Endodermal cell (in vitro differentiated cells): ENCODE data around the gene C1QTNF12. TPM values are rescaled to one million over a fixed set of nuclear protein-coding genes. Genes with fewer than 3 reads are reported as not detected.
A peak's percentile ranks its signal among the peaks of the same experiment; 100 is the strongest.

Experiments
- DNase-seq: peaks from one replicate; pipeline ENCODE4 v3.0.0-alpha.2; 2017
- H3K27ac ChIP-seq: 2 replicates; pipeline ENCODE4 v1.5.1; 2013; ENCODE audit warnings: mild to moderate bottlenecking, low read depth, low read length, moderate library complexity
- H3K27me3 ChIP-seq: 2 replicates; pipeline ENCODE4 v1.6.1; 2013; ENCODE audit warnings: mild to moderate bottlenecking, low read length, moderate library complexity; ENCODE audit not compliant: insufficient read depth, control insufficient read depth, poor library complexity, severe bottlenecking
- H3K36me3 ChIP-seq: 2 replicates; pipeline ENCODE4 v1.7.0; 2013; ENCODE audit warnings: mild to moderate bottlenecking, low read length, moderate library complexity; ENCODE audit not compliant: control insufficient read depth, insufficient read depth
- H3K4me1 ChIP-seq: one replicate; pipeline ENCODE4 v1.7.0; 2013; ENCODE audit warnings: low read length; ENCODE audit not compliant: control insufficient read depth, insufficient read depth
- H3K4me3 ChIP-seq: 2 replicates; pipeline ENCODE4 v1.5.1; 2013; ENCODE audit warnings: mild to moderate bottlenecking, low read length, moderate library complexity
- H3K9ac ChIP-seq: 2 replicates; pipeline ENCODE4 v1.6.1; 2013; ENCODE audit warnings: mild to moderate bottlenecking, low read length, moderate library complexity; ENCODE audit not compliant: poor library complexity, severe bottlenecking; ENCODE audit errors: extremely low read depth
- H3K9me3 ChIP-seq: 2 replicates; pipeline ENCODE4 v1.6.1; 2013; ENCODE audit warnings: mild to moderate bottlenecking, low read length, moderate library complexity; ENCODE audit not compliant: control insufficient read depth
- H3K27ac Mint-ChIP-seq: 2 replicates; pipeline ENCODE4 v1.8.0; 2020; ENCODE audit warnings: mixed read lengths
- H3K27me3 Mint-ChIP-seq: 2 replicates; pipeline ENCODE4 v1.8.0; 2021; ENCODE audit warnings: mild to moderate bottlenecking, mixed read lengths; ENCODE audit not compliant: insufficient read depth
- H3K36me3 Mint-ChIP-seq: 2 replicates; pipeline ENCODE4 v1.8.0; 2020; ENCODE audit warnings: low read depth, mixed read lengths
- H3K4me1 Mint-ChIP-seq: 2 replicates; pipeline ENCODE4 v1.8.0; 2020; ENCODE audit warnings: mixed read lengths
- H3K4me3 Mint-ChIP-seq: 2 replicates; pipeline ENCODE4 v1.8.0; 2020; ENCODE audit warnings: mild to moderate bottlenecking, moderate library complexity, mixed read lengths
- H3K9me3 Mint-ChIP-seq: 2 replicates; pipeline ENCODE4 v1.8.0; 2020; ENCODE audit warnings: mild to moderate bottlenecking, mixed read lengths
- CTCF ChIP-seq: fragments of 200-600 bp; sonication (generic); conservative IDR thresholded peaks from 2 replicates; pipeline ENCODE4 v1.5.0; 2021; ENCODE audit warnings: antibody characterized with exemption, mild to moderate bottlenecking
- WGBS, 2 experiments: methylation state at CpG; one replicate each; pipeline versions ENCODE4 v1.1.5 to v1.1.7; 2013; ENCODE audit warnings: missing lambda C conversion rate in 2 of 2, mixed read lengths in 1 of 2; ENCODE audit not compliant: insufficient coverage in 1 of 2, insufficient read length in 1 of 2; 5-methylcytosine and 5-hydroxymethylcytosine counted together
- total RNA-seq, 2 donors: library from RNA; stranded (reverse); fragmentation: NEBNext Ultra II Directional in 1 of 2; extraction: Animal tissue kit (Norgen Biotek cat#: 25700) in 1 of 2; gene quantifications; 2 replicates in 1 of 2; 3 replicates in 1 of 2; pipeline ENCODE4 v1.2.1, GENCODE V29; 2021

The C1QTNF12 gene
- total RNA-seq, 2 donors from 2014 or later: 8.1 to 13.5 TPM

GRCh38 chr1:1198423-1199140 is 47.9 kb downstream of the C1QTNF12 start:
- H3K27ac Mint-ChIP-seq: no peak overlapping the region
- no peak for TF ChIP-seq CTCF
- H3K4me1 Mint-ChIP-seq: no peaks in the 10 kb centered on the region
- H3K36me3 Mint-ChIP-seq: no peaks in the 10 kb centered on the region
- H3K27me3 Mint-ChIP-seq: peaks cover 14% of the 10 kb centered on the region
- Histone ChIP-seq H3K4me1 (no peaks in the 10 kb centered on the region), H3K4me3 (no peak overlapping the region), H3K9ac (no peak overlapping the region), H3K27ac (no peak overlapping the region), H3K27me3 (peaks cover 8% of the 10 kb centered on the region), H3K36me3 (no peaks in the 10 kb centered on the region), H3K9me3 (peaks cover 8% of the 10 kb centered on the region)
- DNase-seq: peak; percentile 47
- WGBS, 2 experiments: 72 to 90% methylated on average over 6 to 23 of the region's 23 CpGs
- H3K9me3 Mint-ChIP-seq: peaks cover 13% of the 10 kb centered on the region
- no peak overlapping the region for H3K4me3 Mint-ChIP-seq

GRCh38 chr1:1197551-1198422 is 48.7 kb downstream of the C1QTNF12 start:
- Histone ChIP-seq H3K9ac (no peak overlapping the region), H3K4me3 (no peak overlapping the region), H3K4me1 (no peaks in the 10 kb centered on the region), H3K36me3 (no peaks in the 10 kb centered on the region), H3K9me3 (peaks cover 8% of the 10 kb centered on the region), H3K27ac (no peak overlapping the region), H3K27me3 (peaks cover 8% of the 10 kb centered on the region)
- H3K9me3 Mint-ChIP-seq: peaks cover 15% of the 10 kb centered on the region
- peaks cover 14% of the 10 kb centered on the region for H3K27me3 Mint-ChIP-seq
- no peak overlapping the region for H3K4me3 Mint-ChIP-seq
- WGBS, 2 experiments: 93 to 94% methylated on average over 17 to 48 of the region's 48 CpGs
- TF ChIP-seq CTCF: no peak
- no peaks in the 10 kb centered on the region for H3K36me3 Mint-ChIP-seq
- H3K4me1 Mint-ChIP-seq: no peaks in the 10 kb centered on the region
- peak; percentile 34 for DNase-seq
- H3K27ac Mint-ChIP-seq: no peak overlapping the region

- Mint-ChIP-seq H3K9me3 (peaks cover 19% of the 10 kb centered on the region), H3K4me3 (no peak overlapping the region), H3K27ac (no peak overlapping the region), H3K4me1 (no peaks in the 10 kb centered on the region), H3K27me3 (peaks cover 14% of the 10 kb centered on the region), H3K36me3 (no peaks in the 10 kb centered on the region)
- TF ChIP-seq CTCF: no peak
- Histone ChIP-seq H3K9ac (no peak overlapping the region), H3K36me3 (no peaks in the 10 kb centered on the region), H3K4me3 (no peak overlapping the region), H3K27ac (no peak overlapping the region), H3K9me3 (peaks cover 13% of the 10 kb centered on the region), H3K4me1 (no peaks in the 10 kb centered on the region), H3K27me3 (peaks cover 8% of the 10 kb centered on the region)
- no peak for DNase-seq
- WGBS, 2 experiments: 91% methylated on average over 7 of the region's 8 CpGs; no CpG with 5 or more reads in 1 of the 2 experiments
Measured at GRCh38 chr1:1197188-1197500, 49.4 kb downstream of the C1QTNF12 start.
